Activated T-helper 9 cell treated with anti-CD3 and anti-CD28 coated beads, Interleukin-2, amount 50 U/mL, for 16 hours (primary cell): Measurements from ENCODE around the gene LIFR.
A peak's percentile ranks its signal among the peaks of the same experiment; 100 is the strongest.
"Not testable (repeated sequence)": the region's sequence is repeated elsewhere in the genome, so short reads cannot be mapped to it uniquely, and the experiment has no call there.

ENCODE experiments used
- DNase-seq: peaks from one replicate; pipeline ENCODE4 v3.0.0-alpha.2; 2020; ENCODE audit warnings: low read depth

The LIFR gene

GRCh38 chr5:38582293-38582974 is 26.0 kb upstream of the LIFR start:
- DNase-seq: no peak

- DNase-seq: no peak
Observed at GRCh38 chr5:38581597-38581996, 25.2 kb upstream of the LIFR start.

- DNase-seq: no peak
Observed at GRCh38 chr5:38579105-38579504, 22.7 kb upstream of the LIFR start.

- no peak for DNase-seq
Observed at GRCh38 chr5:38576961-38577684, 20.7 kb upstream of the LIFR start.

GRCh38 chr5:38576442-38576841 is 20.0 kb upstream of the LIFR start:
- DNase-seq: no peak

GRCh38 chr5:38575476-38575875 is 19.0 kb upstream of the LIFR start:
- DNase-seq: no peak

GRCh38 chr5:38574009-38574408 is 17.6 kb upstream of the LIFR start:
- no peak for DNase-seq

GRCh38 chr5:38573521-38573920 is 17.1 kb upstream of the LIFR start:
- DNase-seq: no peak

- DNase-seq: no peak
Observed at GRCh38 chr5:38569180-38569579, 12.7 kb upstream of the LIFR start.

- not testable (repeated sequence) for DNase-seq
Observed at GRCh38 chr5:38567306-38567705, 10.9 kb upstream of the LIFR start.

GRCh38 chr5:38563624-38564023 is 7.2 kb upstream of the LIFR start:
- DNase-seq: no peak

GRCh38 chr5:38562444-38563210 is 6.2 kb upstream of the LIFR start:
- no peak for DNase-seq

GRCh38 chr5:38559428-38559827 is 3.0 kb upstream of the LIFR start:
- DNase-seq: no peak

GRCh38 chr5:38557792-38558191 is 1.3 kb upstream of the LIFR start:
- DNase-seq: no peak

GRCh38 chr5:38557308-38557710 is 863 bp upstream of the LIFR start:
- DNase-seq: no peak

GRCh38 chr5:38556088-38556598 is 303 bp downstream of the LIFR start:
- DNase-seq: peak; percentile 9

- DNase-seq: no peak
Observed at GRCh38 chr5:38555354-38556087, 925 bp downstream of the LIFR start.

GRCh38 chr5:38554861-38555260 is 1.6 kb downstream of the LIFR start:
- DNase-seq: no peak

- DNase-seq: no peak
Observed at GRCh38 chr5:38554403-38554802, 2.0 kb downstream of the LIFR start.

GRCh38 chr5:38553001-38553521 is 3.4 kb downstream of the LIFR start:
- no peak for DNase-seq

- no peak for DNase-seq
Observed at GRCh38 chr5:38551030-38552017, 5.1 kb downstream of the LIFR start.
